A549 treated with dexamethasone at 1 μM for 4 hours (cell line): Measurements from ENCODE around the gene VMP1. TPM values are rescaled to one million over a fixed set of nuclear protein-coding genes. Genes with fewer than 3 reads are reported as not detected.

ENCODE experiments used
- total RNA-seq: library from RNA; stranded (reverse); fragments of 200-300 nt; extraction: Qiagen RNA extraction; gene quantifications from 5 replicates; pipeline ENCODE4 v1.2.3, GENCODE V29; 2022

Gene VMP1
- total RNA-seq = 136 to 189 TPM (median 148 TPM) in 5 replicates

GRCh38 chr17:59707149-59707970 is at the start of gene VMP1, which contains the start of gene PTRH2:
TSS of gene VMP1 (plus strand) at chr17:59707654. CDS start at chr17:59731447, 23,793 bp downstream.
TSS of gene PTRH2 (minus strand) at chr17:59707430. CDS start at chr17:59697978, 9,452 bp downstream.

Other genes with a start within 250 kb of the VMP1 start
- 34.0 to 42.1 TPM (median 39.0 TPM) in 5 replicates for gene DHX40, start 142.0 kb upstream of the VMP1 start, total RNA-seq
- 174 to 244 TPM (median 215 TPM) in 5 replicates for gene CLTC, start 87.8 kb upstream of the VMP1 start, total RNA-seq
- 95.3 to 123 TPM (median 98.1 TPM) in 5 replicates for gene PTRH2, start 224 bp upstream of the VMP1 start, total RNA-seq
- gene TUBD1, start 185.3 kb downstream of the VMP1 start, total RNA-seq = 9.8 to 10.9 TPM (median 10.0 TPM) in 5 replicates
- 41.8 to 59.5 TPM (median 56.1 TPM) in 5 replicates for gene RPS6KB1, start 185.5 kb downstream of the VMP1 start, total RNA-seq